ENCODE data around the gene LPAR3. TPM values are rescaled to one million over a fixed set of nuclear protein-coding genes. Genes with fewer than 3 reads are reported as not detected.

The LPAR3 gene
- total RNA-seq, 1 experiment from 2014 or later, result 9.8 TPM

Other genes with a start within 250 kb of the LPAR3 start
- gene SSX2IP, start 202.7 kb downstream of the LPAR3 start, total RNA-seq (2014; rRNA removed), result 22.8 and 28.0 TPM in 2 replicates
- gene MCOLN2, start 103.9 kb upstream of the LPAR3 start, total RNA-seq (2014; rRNA removed), result 11.7 and 24.6 TPM in 2 replicates
- 1.2 and 2.4 TPM in 2 replicates for gene MCOLN3, start 155.3 kb upstream of the LPAR3 start, total RNA-seq (2014; rRNA removed)

Data from PC-3 (cell line).